Breast epithelium (tissue), 4 donors: ENCODE data around the gene CYP2U1. TPM values are rescaled to one million over a fixed set of nuclear protein-coding genes. Genes with fewer than 3 reads are reported as not detected.
A peak's percentile ranks its signal among the peaks of the same experiment; 100 is the strongest.

Source experiments
- DNase-seq, 2 donors: peaks; one replicate each; pipeline ENCODE4 v3.0.0-alpha.2; 2019; ENCODE audit warnings: low spot score in 2 of 2
- H3K27ac ChIP-seq, 2 donors: fragments of 200-600 bp; sonication (generic) in 1 of 2; one replicate each; pipeline ENCODE4 v1.5.1; 2016 to 2019; ENCODE audit warnings: mild to moderate bottlenecking in 1 of 2
- H3K27me3 ChIP-seq, 2 donors: fragments of 200-600 bp; sonication (generic) in 1 of 2; one replicate each; pipeline versions ENCODE4 v1.5.1 to v1.6.0; 2017 to 2019; ENCODE audit warnings: control low read depth in 1 of 2, mild to moderate bottlenecking in 1 of 2
- H3K36me3 ChIP-seq: fragments of 200-600 bp; one replicate; pipeline ENCODE4 v1.5.1; 2019
- H3K4me1 ChIP-seq, 2 donors: fragments of 200-600 bp; sonication (generic); one replicate each; pipeline ENCODE4 v1.5.1; 2016 to 2019; ENCODE audit warnings: control low read depth in 1 of 2
- H3K4me3 ChIP-seq, 3 donors: fragments of 200-600 bp; sonication (generic); 1 replicate in 2 of 3; 2 replicates in 1 of 3; pipeline ENCODE4 v1.5.1; 2016 to 2019; ENCODE audit warnings: mild to moderate bottlenecking in 3 of 3, moderate library complexity in 2 of 3
- H3K9me3 ChIP-seq, 2 donors: fragments of 200-600 bp; sonication (generic) in 1 of 2; one replicate each; pipeline ENCODE4 v1.5.1; 2016 to 2019; ENCODE audit warnings: control low read depth in 1 of 2
- CTCF ChIP-seq, 3 donors: fragments of 450-650 bp; IDR thresholded peaks; one replicate each; pipeline ENCODE4 v1.5.1; 2016 to 2017; ENCODE audit warnings: antibody characterized with exemption in 3 of 3, mild to moderate bottlenecking in 3 of 3, moderate library complexity in 3 of 3
- POLR2A ChIP-seq: fragments of 450-650 bp; IDR thresholded peaks from one replicate; pipeline ENCODE4 v1.6.1; 2016; ENCODE audit warnings: antibody characterized with exemption, mild to moderate bottlenecking, moderate library complexity
- POLR2AphosphoS5 ChIP-seq, 3 donors: sonication (generic); formaldehyde crosslinking; IDR thresholded peaks; one replicate each; pipeline ENCODE4 v1.6.1; 2017; ENCODE audit warnings: antibody characterized with exemption in 3 of 3
- intact Hi-C: fragments of 100-400 bp; cut with DNase I; formaldehyde crosslinking; loops from one replicate; pipeline ENCODE4 v1.15.1; 2023; ENCODE audit warnings: low total_unique reads
- total RNA-seq, 3 donors: library from RNA; depleted of rRNA; stranded (reverse); fragments of >200 nt; gene quantifications; one replicate each; pipeline ENCODE4 v1.1.0, GENCODE V29; 2016

The CYP2U1 gene
- total RNA-seq, 3 donors from 2014 or later, result 10.2 to 19.5 (median 12.6) TPM

- H3K27ac ChIP-seq, result no peak overlapping the region
- no peaks in the 10 kb centered on the region for H3K36me3 ChIP-seq
- intact Hi-C loops, result no loop called here
- no peaks in the 10 kb centered on the region for H3K4me1 ChIP-seq
- no peak for DNase-seq
- no peak for TF ChIP-seq POLR2AphosphoS5 (IDR thresholded peaks at IDR 0.05)
- no peak for TF ChIP-seq POLR2A
- no peak for TF ChIP-seq CTCF (IDR thresholded peaks at IDR 0.05)
- no peaks in the 10 kb centered on the region for H3K27me3 ChIP-seq
- H3K4me3 ChIP-seq, result no peak overlapping the region
- H3K9me3 ChIP-seq, result no peaks in the 10 kb centered on the region
Observed at GRCh38 chr4:107908377-107908776, 23.0 kb upstream of the CYP2U1 start.

GRCh38 chr4:107913283-107913899 is 18.0 kb upstream of the CYP2U1 start:
- H3K4me1 ChIP-seq, result no peaks in the 10 kb centered on the region
- TF ChIP-seq CTCF (IDR thresholded peaks at IDR 0.05) (peak; percentile 79 to 92 (median 92)), POLR2AphosphoS5 (IDR thresholded peaks at IDR 0.05) (no peak), POLR2A (no peak)
- intact Hi-C loops, result no loop called here
- peak in 1 of 2 donors; percentile 23 for DNase-seq
- H3K36me3 ChIP-seq, result no peaks in the 10 kb centered on the region
- H3K4me3 ChIP-seq, result no peak overlapping the region
- H3K27ac ChIP-seq, result no peak overlapping the region
- no peaks in the 10 kb centered on the region for H3K9me3 ChIP-seq
- no peaks in the 10 kb centered on the region for H3K27me3 ChIP-seq

GRCh38 chr4:107915220-107915619 is 16.1 kb upstream of the CYP2U1 start:
- no peak for DNase-seq
- no peaks in the 10 kb centered on the region for H3K36me3 ChIP-seq
- no peaks in the 10 kb centered on the region for H3K4me1 ChIP-seq
- H3K4me3 ChIP-seq, result no peak overlapping the region
- H3K9me3 ChIP-seq, result peaks cover 0 to 12% of the 10 kb centered on the region in 2 donors
- H3K27me3 ChIP-seq, result no peaks in the 10 kb centered on the region
- no peak overlapping the region for H3K27ac ChIP-seq
- intact Hi-C loops, result no loop called here
- TF ChIP-seq POLR2A, result no peak
- TF ChIP-seq POLR2AphosphoS5 (IDR thresholded peaks at IDR 0.05), result no peak
- TF ChIP-seq CTCF (IDR thresholded peaks at IDR 0.05), result no peak

GRCh38 chr4:107916623-107917022 is 14.7 kb upstream of the CYP2U1 start:
- no peak for TF ChIP-seq CTCF (IDR thresholded peaks at IDR 0.05)
- no peak for TF ChIP-seq POLR2AphosphoS5 (IDR thresholded peaks at IDR 0.05)
- no peak for TF ChIP-seq POLR2A
- H3K27me3 ChIP-seq, result no peaks in the 10 kb centered on the region
- no peak overlapping the region for H3K27ac ChIP-seq
- H3K4me3 ChIP-seq, result no peak overlapping the region
- no peak for DNase-seq
- H3K9me3 ChIP-seq, result peaks cover 0 to 15% of the 10 kb centered on the region in 2 donors
- intact Hi-C loops, result no loop called here
- H3K36me3 ChIP-seq, result no peaks in the 10 kb centered on the region
- no peaks in the 10 kb centered on the region for H3K4me1 ChIP-seq

GRCh38 chr4:107917500-107917899 is 13.8 kb upstream of the CYP2U1 start:
- Histone ChIP-seq H3K4me3 (no peak overlapping the region), H3K4me1 (no peaks in the 10 kb centered on the region), H3K9me3 (peaks cover 0 to 15% of the 10 kb centered on the region in 2 donors), H3K36me3 (no peaks in the 10 kb centered on the region), H3K27ac (no peak overlapping the region), H3K27me3 (no peaks in the 10 kb centered on the region)
- no peak for DNase-seq
- intact Hi-C loops, result no loop called here
- TF ChIP-seq POLR2A, result no peak
- no peak for TF ChIP-seq POLR2AphosphoS5 (IDR thresholded peaks at IDR 0.05)
- no peak for TF ChIP-seq CTCF (IDR thresholded peaks at IDR 0.05)
